OCI-LY7 (cell line): ENCODE measurements around the gene CDK15.

Experiments
- CTCF ChIP-seq: fragments of 200-600 bp; sonication (generic); conservative IDR thresholded peaks from 2 replicates; pipeline ENCODE4 v1.5.1; 2014; ENCODE audit warnings: mild to moderate bottlenecking, antibody characterized with exemption, low read length, moderate library complexity, mixed read lengths
- EZH2phosphoT487 ChIP-seq: fragments of 200-600 bp; sonication (generic); IDR thresholded peaks from 2 replicates; pipeline ENCODE4 v1.6.1; 2018; ENCODE audit warnings: low read depth, borderline replicate concordance, mild to moderate bottlenecking, mixed run types, antibody characterized with exemption, low read length, moderate library complexity, mixed read lengths

DNA sequence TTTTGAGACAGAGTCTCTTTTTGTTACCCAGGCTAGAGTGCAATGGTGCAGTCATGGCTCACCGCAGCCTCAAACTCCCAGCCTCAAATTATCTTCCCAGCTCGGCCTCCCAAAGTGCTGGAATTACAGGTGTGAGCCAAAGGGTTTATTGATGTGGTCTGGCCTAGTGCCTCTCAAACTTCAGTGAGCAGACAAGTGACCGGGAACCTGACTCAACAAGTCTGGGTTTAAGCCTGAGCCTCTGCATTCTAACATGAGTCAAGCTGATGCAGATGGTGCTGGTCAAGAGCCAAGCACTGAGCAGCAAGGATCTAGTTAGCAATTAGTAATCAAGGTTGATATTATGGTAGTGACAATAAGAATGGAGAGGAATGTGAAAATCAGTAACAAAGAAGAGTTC lies 21.3 kb downstream of the CDK15 start:
- no peak for TF ChIP-seq CTCF
- TF ChIP-seq EZH2phosphoT487: no peak
